K562 treated with DMSO at 1 percent for 4 hours (cell line): ENCODE measurements around the gene GRID2. TPM values are rescaled to one million over a fixed set of nuclear protein-coding genes. Genes with fewer than 3 reads are reported as not detected.

Experiments used
- total RNA-seq: library from RNA; unstranded; fragments of 300-600 nt; gene quantifications from 2 replicates; pipeline ENCODE4 v1.2.3, GENCODE V29; 2022; ENCODE audit not compliant: insufficient read depth

GRID2 gene
- not detected in 2 replicates for total RNA-seq

DNA sequence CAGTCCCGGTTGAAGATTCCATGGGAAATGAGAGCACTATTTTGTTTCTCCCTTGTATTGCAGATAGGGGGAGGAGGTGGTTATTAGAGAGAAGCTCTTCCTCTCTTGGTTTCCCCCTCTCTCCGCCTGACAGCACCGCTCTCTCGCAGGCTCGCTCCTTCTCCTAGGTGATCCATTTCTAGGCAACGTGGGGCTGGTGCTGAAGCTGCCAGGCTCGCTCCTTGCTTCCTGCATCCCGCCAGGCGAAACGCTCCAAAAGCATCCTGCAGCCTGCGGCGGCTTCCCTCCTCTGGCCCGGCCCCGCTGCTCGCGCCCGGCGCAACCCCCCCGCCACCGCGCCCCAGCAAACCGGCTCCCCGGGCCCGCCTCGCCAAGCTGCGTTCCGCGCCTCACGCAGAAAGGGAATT is at the start of gene GRID2:
GRID2 (plus strand) TSS at position 346 of the 407 bp plus-strand sequence.

